Upper lobe of left lung (tissue), 4 donors: ENCODE results near the gene CERK.

ENCODE experiments used
- CTCF ChIP-seq, 6 experiments: fragments of 450-650 bp in 4 of 6; fragments of 200-600 bp in 2 of 6; sonication (generic) in 2 of 6; IDR thresholded peaks; one replicate each; pipeline ENCODE4 v1.5.1; 2016 to 2019; ENCODE audit warnings: antibody characterized with exemption in 6 of 6
- EP300 ChIP-seq, 4 donors: sonication (generic); formaldehyde crosslinking; IDR thresholded peaks; one replicate each; pipeline ENCODE4 v1.5.1; 2017; ENCODE audit warnings: antibody characterized with exemption in 4 of 4, control low read depth in 2 of 4
- POLR2A ChIP-seq, 4 donors: fragments of 450-650 bp; IDR thresholded peaks; one replicate each; pipeline ENCODE4 v1.5.1; 2016 to 2017; ENCODE audit warnings: antibody characterized with exemption in 4 of 4, mild to moderate bottlenecking in 2 of 4
- POLR2AphosphoS5 ChIP-seq, 2 donors: sonication (generic); formaldehyde crosslinking; IDR thresholded peaks; one replicate each; pipeline ENCODE4 v1.5.1; 2017; ENCODE audit warnings: antibody characterized with exemption in 2 of 2

DNA sequence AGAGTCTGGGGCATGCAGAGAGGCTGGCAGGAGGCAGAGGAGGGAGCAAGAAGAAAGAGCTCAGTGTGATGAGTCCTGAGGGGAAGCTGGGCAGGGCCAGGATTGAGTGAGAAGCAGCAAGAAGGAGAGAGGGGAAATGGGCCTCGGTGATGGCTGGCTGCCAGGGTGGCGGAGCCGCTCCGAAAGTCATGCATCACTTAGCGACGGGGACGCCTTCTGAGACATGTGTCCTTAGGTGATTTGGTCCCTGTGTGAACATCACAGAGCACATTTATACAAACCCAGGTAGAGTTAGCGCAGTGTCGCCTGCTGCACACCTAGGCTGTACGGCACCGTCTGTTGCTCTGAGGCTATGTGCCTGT lies 39.5 kb upstream of the CERK start:
- TF ChIP-seq POLR2A (IDR thresholded peaks at IDR 0.05) (no peak), CTCF (IDR thresholded peaks at IDR 0.05) (no peak), POLR2AphosphoS5 (IDR thresholded peaks at IDR 0.05) (no peak), EP300 (IDR thresholded peaks at IDR 0.05) (no peak)
